Frontal cortex (tissue), 4 donors: ENCODE measurements around the gene FTCDNL1. TPM values are rescaled to one million over a fixed set of nuclear protein-coding genes. Genes with fewer than 3 reads are reported as not detected.

Experiments used
- DNase-seq, 2 donors: peaks; one replicate each; pipeline ENCODE4 v3.0.0; 2012; ENCODE audit warnings: low spot score in 2 of 2
- FAIRE-seq: peaks from 2 replicates; lab custom pipeline; 2012; peaks lifted over from hg19 to GRCh38; lab: Jason Lieb, UNC
- total RNA-seq: library from RNA; depleted of rRNA; stranded (reverse); fragments of >200 nt; gene quantifications from one replicate; pipeline ENCODE4 v1.2.3, GENCODE V29; 2014
- donor health status: control.
- donor health status: control.
- donor health status: control.

The FTCDNL1 gene
- total RNA-seq, 1 donor from 2014 or later = 2.0 TPM

DNA sequence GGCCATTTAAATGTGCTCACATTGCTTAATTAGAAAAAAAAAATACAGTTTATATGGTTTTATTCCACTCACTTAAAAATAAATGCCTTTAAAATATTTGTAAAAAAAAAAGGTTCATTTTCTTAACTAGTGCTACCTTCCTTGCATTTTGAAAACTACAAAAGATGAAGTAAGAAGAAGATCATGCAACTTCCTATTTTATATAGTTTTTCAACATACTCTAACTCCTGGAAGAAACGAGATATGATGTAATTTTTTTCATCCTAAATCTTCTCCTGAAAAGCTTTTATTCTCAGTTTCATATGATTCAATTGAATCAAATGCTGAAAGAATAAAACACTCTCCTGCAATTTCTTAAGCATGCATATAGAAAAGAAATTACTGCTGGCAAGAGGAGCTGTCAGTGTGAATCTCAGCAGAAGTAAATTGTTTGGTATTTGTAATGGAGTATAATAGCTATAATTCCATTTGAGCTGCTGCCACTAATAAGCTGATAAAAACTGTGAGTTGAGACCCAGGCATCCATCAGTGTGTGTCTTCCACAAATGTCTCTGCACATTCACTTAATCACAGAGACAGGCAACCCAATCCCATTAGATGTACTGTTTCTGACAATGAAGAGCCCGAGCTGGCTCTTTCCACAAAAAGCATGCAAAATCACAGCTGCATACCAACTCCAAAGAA, 3.7 kb downstream of the FTCDNL1 start:
- FAIRE-seq = no peak
- no peak for DNase-seq

DNA sequence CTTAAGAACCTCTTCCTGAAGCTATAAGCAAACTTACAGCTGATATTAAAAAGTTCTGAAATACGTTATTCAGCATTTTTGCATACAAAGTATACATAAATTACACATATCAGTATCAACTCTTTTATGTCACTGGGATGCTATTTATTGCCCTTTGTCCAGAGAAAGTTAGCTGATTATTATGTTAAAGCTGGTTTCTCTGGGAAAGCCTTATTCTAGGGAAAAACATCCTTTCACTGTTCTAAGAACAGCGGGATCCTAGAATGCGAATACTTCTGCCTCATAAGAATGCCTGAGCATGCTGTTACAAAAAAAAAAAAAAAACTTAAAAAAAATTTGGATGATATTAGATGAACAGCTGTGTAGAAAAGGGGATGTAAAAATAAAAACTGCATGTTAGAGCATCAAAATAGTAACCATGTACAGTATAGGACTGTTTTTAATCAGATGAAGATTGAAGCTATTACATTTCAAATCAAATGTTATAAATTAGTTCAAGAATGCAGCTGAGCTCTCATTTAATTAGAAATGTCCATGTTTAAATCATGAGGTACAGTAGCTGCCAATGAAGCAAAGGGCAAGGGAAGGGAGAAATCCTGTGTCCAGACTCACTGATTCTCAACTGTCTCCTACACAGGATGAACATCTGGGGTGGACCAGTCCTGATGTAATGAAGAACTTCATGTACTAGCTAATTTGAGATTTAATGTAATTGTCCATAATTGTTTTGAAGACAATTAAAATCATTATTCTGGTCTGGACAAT, 8.2 kb downstream of the FTCDNL1 start:
- FAIRE-seq (no peak), DNase-seq (no peak)

GRCh38 chr2:199841409-199841808, 9.6 kb downstream of the FTCDNL1 start:
- FAIRE-seq (no peak), DNase-seq (no peak)

DNA sequence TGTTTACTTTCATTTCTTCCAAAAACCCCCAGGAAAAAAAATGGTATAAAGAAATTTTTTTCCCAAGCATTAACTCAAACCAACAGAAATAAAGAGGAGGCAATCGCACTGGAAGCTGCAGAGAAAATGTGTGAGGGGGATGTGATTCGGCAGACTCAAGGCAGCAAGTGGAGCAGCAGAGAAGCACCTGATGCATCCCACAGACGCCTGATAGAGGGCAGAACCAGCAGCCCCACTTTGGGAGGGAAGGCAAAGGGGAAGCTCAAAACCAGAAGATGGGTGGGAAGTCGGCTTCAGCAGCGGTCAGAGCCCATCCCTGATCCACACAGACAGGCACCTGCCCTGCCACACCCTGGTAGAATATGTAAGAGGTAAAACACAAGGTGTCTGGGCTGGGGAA, 12.6 kb downstream of the FTCDNL1 start:
- DNase-seq (no peak), FAIRE-seq (no peak)

DNA sequence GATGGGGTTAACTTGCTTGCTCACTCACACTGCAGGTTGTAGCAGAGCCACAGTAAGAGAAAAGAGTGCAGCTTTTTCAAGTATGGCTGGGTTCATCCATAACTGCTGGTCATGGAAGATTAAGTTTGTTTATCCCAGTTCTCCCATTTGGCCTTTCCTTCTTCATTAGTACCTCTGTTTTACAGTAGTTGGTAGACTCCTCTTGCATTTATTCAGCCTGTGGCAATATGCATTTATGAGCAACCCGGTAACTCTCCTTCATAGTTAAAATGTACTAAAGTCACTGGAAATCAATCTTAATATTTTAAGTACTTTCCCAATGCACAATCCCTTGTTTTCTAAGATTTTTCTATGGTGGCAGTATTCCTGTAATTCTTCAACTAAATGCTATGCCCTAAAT, 14.0 kb downstream of the FTCDNL1 start:
- DNase-seq (no peak), FAIRE-seq (no peak)

DNA sequence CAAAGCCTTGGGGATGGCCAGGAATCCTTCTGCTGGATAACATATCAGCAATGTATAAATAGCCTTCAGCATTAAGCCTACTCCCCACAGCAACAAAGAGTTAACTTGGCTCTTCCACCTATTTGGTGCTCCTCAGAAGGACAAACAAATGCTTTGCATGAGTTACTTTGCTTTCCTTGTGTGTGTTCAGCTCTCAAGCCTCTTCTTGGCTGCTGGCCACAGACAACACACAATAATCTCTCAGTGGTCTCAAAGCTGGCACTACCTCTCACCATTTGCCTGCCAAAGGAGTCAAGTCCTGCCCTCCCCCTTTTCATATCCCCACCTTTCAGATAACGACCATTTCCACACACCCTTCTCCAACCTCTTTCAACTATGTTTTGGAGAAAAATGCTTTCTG, 17.5 kb downstream of the FTCDNL1 start:
- FAIRE-seq = no peak
- DNase-seq = no peak

GRCh38 chr2:199830531-199830930, 20.5 kb downstream of the FTCDNL1 start:
- no peak for DNase-seq
- no peak for FAIRE-seq

DNA sequence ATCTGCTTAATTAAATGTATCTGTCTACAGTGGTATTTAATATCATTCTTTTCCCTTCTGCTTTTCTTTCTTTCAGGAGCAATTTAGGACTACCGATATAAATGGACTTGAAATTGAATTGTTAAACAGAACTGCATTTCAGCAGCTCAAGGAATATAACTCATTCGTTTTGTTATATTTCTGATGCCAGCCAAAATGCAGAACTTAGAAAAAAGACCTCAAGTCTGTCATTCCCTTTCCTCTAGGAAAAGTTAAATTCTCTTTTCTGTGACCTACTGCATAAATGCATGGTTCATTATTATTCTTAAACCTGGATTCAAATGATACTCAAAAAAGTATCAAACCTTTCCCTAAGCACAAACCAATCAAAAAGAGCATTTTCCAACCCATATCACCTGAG, 21.4 kb downstream of the FTCDNL1 start:
- DNase-seq = no peak
- no peak for FAIRE-seq

- no peak for DNase-seq
- FAIRE-seq = no peak
Measured at GRCh38 chr2:199819746-199820145, 31.2 kb downstream of the FTCDNL1 start.

DNA sequence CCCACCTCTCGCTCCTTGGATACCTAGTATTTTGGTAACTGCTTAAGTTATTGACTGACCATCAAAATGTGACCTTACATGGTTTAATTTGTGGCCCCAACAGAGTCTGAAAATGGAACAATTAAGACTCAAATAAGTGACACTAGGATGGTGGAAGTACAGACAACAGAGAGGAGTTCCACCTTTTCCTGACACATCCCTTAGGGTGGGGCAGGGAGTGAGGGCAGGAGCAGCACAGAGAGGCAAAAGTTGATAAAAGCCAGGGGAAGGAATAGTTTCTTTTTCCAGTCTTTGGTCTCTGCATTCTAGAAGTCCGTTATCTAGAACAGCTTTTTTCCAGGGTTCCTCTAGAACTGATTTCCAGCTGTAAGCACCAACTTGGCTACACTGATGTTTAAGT, 32.2 kb downstream of the FTCDNL1 start:
- no peak for DNase-seq
- FAIRE-seq = no peak

DNA sequence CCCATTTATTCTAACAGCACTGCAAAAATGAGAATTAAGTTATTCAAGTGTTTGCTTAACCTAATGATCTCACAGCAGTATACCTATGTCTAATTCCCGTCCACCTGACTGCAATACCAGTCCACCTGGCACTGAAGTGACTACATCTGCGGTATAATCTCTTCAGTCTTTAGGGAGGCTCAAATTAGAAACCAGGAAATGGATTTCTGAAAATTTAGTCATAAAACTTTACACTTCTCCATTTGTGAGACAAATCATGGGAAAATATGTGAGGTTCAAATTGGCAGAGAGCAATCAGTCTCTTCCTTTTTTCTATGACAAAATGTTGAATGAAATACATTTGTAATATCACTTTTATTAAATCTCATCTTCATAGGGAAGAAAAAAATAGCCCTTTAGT, 33.0 kb downstream of the FTCDNL1 start:
- DNase-seq = no peak

DNA sequence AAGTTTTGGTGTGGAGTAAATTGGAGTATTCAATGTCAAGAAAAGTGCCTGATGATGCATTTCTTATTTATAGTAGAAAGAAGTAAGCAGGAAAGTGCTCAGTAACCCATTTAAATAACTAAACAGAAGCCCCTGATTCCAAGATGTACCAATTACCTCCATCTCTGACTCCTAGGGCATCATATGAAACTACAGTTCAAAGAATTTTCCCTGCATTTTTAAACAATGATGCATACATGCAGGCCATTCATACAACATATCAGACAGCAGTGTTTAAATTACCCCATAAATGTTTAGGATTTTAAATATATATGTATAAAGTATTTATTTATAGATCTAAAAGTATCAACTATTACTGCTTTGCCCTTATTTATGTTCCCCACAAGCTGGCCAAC, 36.2 kb downstream of the FTCDNL1 start:
- DNase-seq = no peak
- FAIRE-seq = no peak

More for the DNA sequence above, 33.0 kb downstream of the FTCDNL1 start:
- FAIRE-seq = no peak

GRCh38 chr2:199814101-199814816, 36.7 kb downstream of the FTCDNL1 start:
- no peak for FAIRE-seq

DNA sequence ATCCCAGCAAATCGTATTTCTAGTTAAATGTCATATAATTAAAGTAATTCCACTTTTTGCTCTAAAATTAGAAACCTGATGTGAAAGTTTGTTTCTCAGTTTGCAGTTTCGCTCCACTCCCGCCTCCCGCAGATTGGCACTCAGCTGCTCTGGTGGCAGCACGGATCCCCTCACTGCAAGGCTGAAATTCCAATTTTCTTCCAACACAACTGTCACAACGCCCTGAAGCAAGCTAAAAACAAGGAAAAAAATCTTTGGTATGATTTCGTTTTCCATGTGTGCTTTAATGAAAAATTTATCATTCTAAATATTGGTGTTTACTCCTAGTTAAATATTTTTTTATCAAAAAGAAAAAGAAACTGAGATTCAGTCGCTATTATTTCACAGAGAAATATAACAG, 38.5 kb downstream of the FTCDNL1 start:
- DNase-seq (no peak), FAIRE-seq (no peak)

More at GRCh38 chr2:199814101-199814816, 36.7 kb downstream of the FTCDNL1 start:
- no peak for DNase-seq

GRCh38 chr2:199811346-199811745, 39.6 kb downstream of the FTCDNL1 start:
- DNase-seq (no peak), FAIRE-seq (no peak)

- FAIRE-seq (no peak), DNase-seq (no peak)
Measured at GRCh38 chr2:199810422-199811171, 40.4 kb downstream of the FTCDNL1 start.

GRCh38 chr2:199807966-199808365, 43.0 kb downstream of the FTCDNL1 start:
- DNase-seq = no peak
- FAIRE-seq = no peak

- no peak for FAIRE-seq
- DNase-seq = no peak
Measured at GRCh38 chr2:199806179-199806578, 44.8 kb downstream of the FTCDNL1 start.

- FAIRE-seq (no peak), DNase-seq (no peak)
Measured at GRCh38 chr2:199804831-199805230, 46.2 kb downstream of the FTCDNL1 start.
